ENCODE data around the gene AOPEP. TPM values are rescaled to one million over a fixed set of nuclear protein-coding genes. Genes with fewer than 3 reads are reported as not detected.

The AOPEP gene
- total RNA-seq, 1 experiment from 2014 or later = 14.4 TPM

DNA sequence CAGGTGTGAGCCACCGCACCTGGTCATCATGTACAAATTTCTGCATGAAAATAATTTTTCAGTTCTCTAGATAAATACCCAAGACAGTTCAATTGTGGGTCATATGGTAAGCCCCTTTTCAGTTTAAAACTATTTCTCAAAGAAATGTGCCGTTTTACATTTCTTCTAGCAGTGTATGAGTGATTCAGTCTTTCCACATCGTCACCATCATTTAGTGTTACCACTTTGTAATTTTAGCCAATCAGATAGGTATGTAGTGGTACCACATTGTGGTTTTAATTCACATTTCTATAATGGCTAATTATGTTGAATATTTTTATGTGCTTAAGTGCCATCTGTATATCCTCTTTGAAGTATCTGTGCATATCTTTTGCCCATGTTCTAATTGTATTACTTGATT lies 163.1 kb downstream of the AOPEP start:
- no peak for DNase-seq (ENCODE audit: low spot score)
- Mint-ChIP-seq H3K9me3 (peaks cover 20% of the 10 kb centered on the region), H3K4me3 (no peak overlapping the region), H3K27me3 (ENCODE audit: low read depth) (no peaks in the 10 kb centered on the region), H3K36me3 (peaks cover 14% of the 10 kb centered on the region), H3K4me1 (peaks cover 3% of the 10 kb centered on the region; the same call in 1 of the 2 replicates), H3K27ac (no peak overlapping the region)
- TF ChIP-seq SOX15 (CRISPR knock-in tag; IDR thresholded peaks at IDR 0.05) (no peak), FOXP1 (CRISPR knock-in tag; IDR thresholded peaks at IDR 0.05; ENCODE audit: borderline replicate concordance) (no peak), FOXK1 (CRISPR knock-in tag; IDR thresholded peaks at IDR 0.05) (no peak), MXD4 (CRISPR knock-in tag; IDR thresholded peaks at IDR 0.05; ENCODE audit: borderline replicate concordance) (no peak), TP53 (CRISPR knock-in tag; IDR thresholded peaks at IDR 0.05) (no peak), ZNF671 (CRISPR knock-in tag; IDR thresholded peaks at IDR 0.05) (no peak), NFE2L1 (CRISPR knock-in tag; IDR thresholded peaks at IDR 0.05) (no peak), JUN (CRISPR knock-in tag; IDR thresholded peaks at IDR 0.05) (no peak), ZNF138 (CRISPR knock-in tag; conservative IDR thresholded peaks at IDR 0.05) (no peak), NFYB (CRISPR knock-in tag; conservative IDR thresholded peaks at IDR 0.05; ENCODE audit: low read depth) (no peak)
- TF ChIP-seq, protein P1, sequence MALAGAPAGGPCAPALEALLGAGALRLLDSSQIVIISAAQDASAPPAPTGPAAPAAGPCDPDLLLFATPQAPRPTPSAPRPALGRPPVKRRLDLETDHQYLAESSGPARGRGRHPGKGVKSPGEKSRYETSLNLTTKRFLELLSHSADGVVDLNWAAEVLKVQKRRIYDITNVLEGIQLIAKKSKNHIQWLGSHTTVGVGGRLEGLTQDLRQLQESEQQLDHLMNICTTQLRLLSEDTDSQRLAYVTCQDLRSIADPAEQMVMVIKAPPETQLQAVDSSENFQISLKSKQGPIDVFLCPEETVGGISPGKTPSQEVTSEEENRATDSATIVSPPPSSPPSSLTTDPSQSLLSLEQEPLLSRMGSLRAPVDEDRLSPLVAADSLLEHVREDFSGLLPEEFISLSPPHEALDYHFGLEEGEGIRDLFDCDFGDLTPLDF (CRISPR knock-in tag; IDR thresholded peaks at IDR 0.05) = no peak
- TF ChIP-seq, protein P2, sequence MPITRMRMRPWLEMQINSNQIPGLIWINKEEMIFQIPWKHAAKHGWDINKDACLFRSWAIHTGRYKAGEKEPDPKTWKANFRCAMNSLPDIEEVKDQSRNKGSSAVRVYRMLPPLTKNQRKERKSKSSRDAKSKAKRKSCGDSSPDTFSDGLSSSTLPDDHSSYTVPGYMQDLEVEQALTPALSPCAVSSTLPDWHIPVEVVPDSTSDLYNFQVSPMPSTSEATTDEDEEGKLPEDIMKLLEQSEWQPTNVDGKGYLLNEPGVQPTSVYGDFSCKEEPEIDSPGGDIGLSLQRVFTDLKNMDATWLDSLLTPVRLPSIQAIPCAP (CRISPR knock-in tag; IDR thresholded peaks at IDR 0.05) = no peak
- TF ChIP-seq, protein P3, sequence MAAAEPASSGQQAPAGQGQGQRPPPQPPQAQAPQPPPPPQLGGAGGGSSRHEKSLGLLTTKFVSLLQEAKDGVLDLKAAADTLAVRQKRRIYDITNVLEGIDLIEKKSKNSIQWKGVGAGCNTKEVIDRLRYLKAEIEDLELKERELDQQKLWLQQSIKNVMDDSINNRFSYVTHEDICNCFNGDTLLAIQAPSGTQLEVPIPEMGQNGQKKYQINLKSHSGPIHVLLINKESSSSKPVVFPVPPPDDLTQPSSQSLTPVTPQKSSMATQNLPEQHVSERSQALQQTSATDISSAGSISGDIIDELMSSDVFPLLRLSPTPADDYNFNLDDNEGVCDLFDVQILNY (CRISPR knock-in tag; IDR thresholded peaks at IDR 0.05) = no peak
- TF ChIP-seq, protein P4, sequence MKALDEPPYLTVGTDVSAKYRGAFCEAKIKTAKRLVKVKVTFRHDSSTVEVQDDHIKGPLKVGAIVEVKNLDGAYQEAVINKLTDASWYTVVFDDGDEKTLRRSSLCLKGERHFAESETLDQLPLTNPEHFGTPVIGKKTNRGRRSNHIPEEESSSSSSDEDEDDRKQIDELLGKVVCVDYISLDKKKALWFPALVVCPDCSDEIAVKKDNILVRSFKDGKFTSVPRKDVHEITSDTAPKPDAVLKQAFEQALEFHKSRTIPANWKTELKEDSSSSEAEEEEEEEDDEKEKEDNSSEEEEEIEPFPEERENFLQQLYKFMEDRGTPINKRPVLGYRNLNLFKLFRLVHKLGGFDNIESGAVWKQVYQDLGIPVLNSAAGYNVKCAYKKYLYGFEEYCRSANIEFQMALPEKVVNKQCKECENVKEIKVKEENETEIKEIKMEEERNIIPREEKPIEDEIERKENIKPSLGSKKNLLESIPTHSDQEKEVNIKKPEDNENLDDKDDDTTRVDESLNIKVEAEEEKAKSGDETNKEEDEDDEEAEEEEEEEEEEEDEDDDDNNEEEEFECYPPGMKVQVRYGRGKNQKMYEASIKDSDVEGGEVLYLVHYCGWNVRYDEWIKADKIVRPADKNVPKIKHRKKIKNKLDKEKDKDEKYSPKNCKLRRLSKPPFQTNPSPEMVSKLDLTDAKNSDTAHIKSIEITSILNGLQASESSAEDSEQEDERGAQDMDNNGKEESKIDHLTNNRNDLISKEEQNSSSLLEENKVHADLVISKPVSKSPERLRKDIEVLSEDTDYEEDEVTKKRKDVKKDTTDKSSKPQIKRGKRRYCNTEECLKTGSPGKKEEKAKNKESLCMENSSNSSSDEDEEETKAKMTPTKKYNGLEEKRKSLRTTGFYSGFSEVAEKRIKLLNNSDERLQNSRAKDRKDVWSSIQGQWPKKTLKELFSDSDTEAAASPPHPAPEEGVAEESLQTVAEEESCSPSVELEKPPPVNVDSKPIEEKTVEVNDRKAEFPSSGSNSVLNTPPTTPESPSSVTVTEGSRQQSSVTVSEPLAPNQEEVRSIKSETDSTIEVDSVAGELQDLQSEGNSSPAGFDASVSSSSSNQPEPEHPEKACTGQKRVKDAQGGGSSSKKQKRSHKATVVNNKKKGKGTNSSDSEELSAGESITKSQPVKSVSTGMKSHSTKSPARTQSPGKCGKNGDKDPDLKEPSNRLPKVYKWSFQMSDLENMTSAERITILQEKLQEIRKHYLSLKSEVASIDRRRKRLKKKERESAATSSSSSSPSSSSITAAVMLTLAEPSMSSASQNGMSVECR (CRISPR knock-in tag; IDR thresholded peaks at IDR 0.05; ENCODE audit: borderline replicate concordance) = no peak
- ChIA-PET POLR2A (no interaction called here), CTCF (no interaction called here)
- ATAC-seq = no peak

DNA sequence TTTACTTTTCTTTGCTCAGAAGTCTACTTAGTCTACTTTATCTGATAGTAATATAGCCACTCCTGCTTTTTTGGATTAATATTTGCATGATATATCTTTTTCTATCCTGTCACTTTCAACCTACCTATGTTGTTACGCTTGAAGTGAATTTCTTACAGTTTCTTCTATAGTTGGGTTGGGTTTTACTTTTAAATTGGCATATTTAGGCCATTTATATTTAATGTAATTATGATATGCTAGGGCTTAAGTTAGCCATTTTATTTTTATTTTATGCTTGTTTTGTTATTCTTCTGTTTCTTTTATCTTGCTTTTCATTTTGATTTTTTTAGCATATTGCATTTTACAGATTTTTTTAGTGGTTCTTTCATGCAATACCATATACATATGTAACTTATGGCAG lies 164.7 kb downstream of the AOPEP start:
- Mint-ChIP-seq H3K9me3 (peaks cover 20% of the 10 kb centered on the region), H3K36me3 (peaks cover 14% of the 10 kb centered on the region), H3K4me3 (no peak overlapping the region), H3K27ac (no peak overlapping the region), H3K4me1 (no peaks in the 10 kb centered on the region), H3K27me3 (ENCODE audit: low read depth) (no peaks in the 10 kb centered on the region)
- POLR2A ChIA-PET = no interaction called here
- DNase-seq (ENCODE audit: low spot score) (no peak), ATAC-seq (no peak)
- CTCF ChIA-PET = no interaction called here
- TF ChIP-seq, protein P4 (CRISPR knock-in tag; IDR thresholded peaks at IDR 0.05; ENCODE audit: borderline replicate concordance) = no peak
- no peak for TF ChIP-seq IRF2 (CRISPR knock-in tag; IDR thresholded peaks at IDR 0.05; ENCODE audit: borderline replicate concordance, low read depth)
- TF ChIP-seq, protein P5, sequence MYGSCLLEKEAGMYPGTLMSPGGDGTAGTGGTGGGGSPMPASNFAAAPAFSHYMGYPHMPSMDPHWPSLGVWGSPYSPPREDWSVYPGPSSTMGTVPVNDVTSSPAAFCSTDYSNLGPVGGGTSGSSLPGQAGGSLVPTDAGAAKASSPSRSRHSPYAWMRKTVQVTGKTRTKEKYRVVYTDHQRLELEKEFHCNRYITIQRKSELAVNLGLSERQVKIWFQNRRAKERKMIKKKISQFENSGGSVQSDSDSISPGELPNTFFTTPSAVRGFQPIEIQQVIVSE (CRISPR knock-in tag; IDR thresholded peaks at IDR 0.05; ENCODE audit: borderline replicate concordance) = no peak
- TF ChIP-seq, protein P6, sequence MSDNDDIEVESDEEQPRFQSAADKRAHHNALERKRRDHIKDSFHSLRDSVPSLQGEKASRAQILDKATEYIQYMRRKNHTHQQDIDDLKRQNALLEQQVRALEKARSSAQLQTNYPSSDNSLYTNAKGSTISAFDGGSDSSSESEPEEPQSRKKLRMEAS (CRISPR knock-in tag; IDR thresholded peaks at IDR 0.05) = no peak
- TF ChIP-seq TP53 (CRISPR knock-in tag; IDR thresholded peaks at IDR 0.05) = no peak
- no peak for TF ChIP-seq PRRX2 (CRISPR knock-in tag; IDR thresholded peaks at IDR 0.05)
- TF ChIP-seq, protein P7, sequence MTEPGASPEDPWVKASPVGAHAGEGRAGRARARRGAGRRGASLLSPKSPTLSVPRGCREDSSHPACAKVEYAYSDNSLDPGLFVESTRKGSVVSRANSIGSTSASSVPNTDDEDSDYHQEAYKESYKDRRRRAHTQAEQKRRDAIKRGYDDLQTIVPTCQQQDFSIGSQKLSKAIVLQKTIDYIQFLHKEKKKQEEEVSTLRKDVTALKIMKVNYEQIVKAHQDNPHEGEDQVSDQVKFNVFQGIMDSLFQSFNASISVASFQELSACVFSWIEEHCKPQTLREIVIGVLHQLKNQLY (CRISPR knock-in tag; IDR thresholded peaks at IDR 0.05) = no peak
- TF ChIP-seq, protein P8, sequence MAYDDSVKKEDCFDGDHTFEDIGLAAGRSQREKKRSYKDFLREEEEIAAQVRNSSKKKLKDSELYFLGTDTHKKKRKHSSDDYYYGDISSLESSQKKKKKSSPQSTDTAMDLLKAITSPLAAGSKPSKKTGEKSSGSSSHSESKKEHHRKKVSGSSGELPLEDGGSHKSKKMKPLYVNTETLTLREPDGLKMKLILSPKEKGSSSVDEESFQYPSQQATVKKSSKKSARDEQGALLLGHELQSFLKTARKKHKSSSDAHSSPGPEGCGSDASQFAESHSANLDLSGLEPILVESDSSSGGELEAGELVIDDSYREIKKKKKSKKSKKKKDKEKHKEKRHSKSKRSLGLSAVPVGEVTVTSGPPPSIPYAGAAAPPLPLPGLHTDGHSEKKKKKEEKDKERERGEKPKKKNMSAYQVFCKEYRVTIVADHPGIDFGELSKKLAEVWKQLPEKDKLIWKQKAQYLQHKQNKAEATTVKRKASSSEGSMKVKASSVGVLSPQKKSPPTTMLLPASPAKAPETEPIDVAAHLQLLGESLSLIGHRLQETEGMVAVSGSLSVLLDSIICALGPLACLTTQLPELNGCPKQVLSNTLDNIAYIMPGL (CRISPR knock-in tag; IDR thresholded peaks at IDR 0.05) = no peak
- TF ChIP-seq SP1 (CRISPR knock-in tag; conservative IDR thresholded peaks at IDR 0.05) = no peak

Data from WTC11 (cell line).